ENCODE results near the gene ITGB3BP. TPM values are rescaled to one million over a fixed set of nuclear protein-coding genes. Genes with fewer than 3 reads are reported as not detected.
A peak's percentile ranks its signal among the peaks of the same experiment; 100 is the strongest.
"Not testable (repeated sequence)": the region's sequence is repeated elsewhere in the genome, so short reads cannot be mapped to it uniquely, and the experiment has no call there.

The ITGB3BP gene
- 29.1 and 31.0 TPM in 2 replicates for total RNA-seq (2014; rRNA removed; shearing (Covaris generic))
- 40.3 and 43.1 TPM in 2 replicates for polyA plus RNA-seq (2015; cell fraction: cytosol; rRNA removed)
- polyA plus RNA-seq (2015; cell fraction: nucleus; rRNA removed): 49.7 and 53.6 TPM in 2 replicates

- peak; percentile 96 for DNase-seq (ENCODE audit: low read depth)
Observed at GRCh38 chr1:63522891-63523728, at the start of gene ITGB3BP, which contains the start of gene EFCAB7. Gene ITGB3BP (minus strand): TSS chr1:63523225. CDS start chr1:63523133, 92 bp downstream. Gene EFCAB7 (plus strand): TSS chr1:63523525. CDS start chr1:63525573, 2,048 bp downstream.

GRCh38 chr1:63572686-63573085, 49.7 kb upstream of the ITGB3BP start:
- not testable (repeated sequence) for DNase-seq (ENCODE audit: low read depth)

- DNase-seq (ENCODE audit: low read depth): no peak
Observed at GRCh38 chr1:63569640-63570316, 46.8 kb upstream of the ITGB3BP start.

- no peak for DNase-seq (ENCODE audit: low read depth)
Observed at GRCh38 chr1:63569068-63569467, 46.0 kb upstream of the ITGB3BP start.

GRCh38 chr1:63563745-63564144, 40.7 kb upstream of the ITGB3BP start:
- no peak for DNase-seq (ENCODE audit: low read depth)

GRCh38 chr1:63559357-63559756, 36.3 kb upstream of the ITGB3BP start:
- no peak for DNase-seq (ENCODE audit: low read depth)

- peak; percentile 22 for DNase-seq (ENCODE audit: low read depth)
Observed at GRCh38 chr1:63557365-63557987, 34.5 kb upstream of the ITGB3BP start.

GRCh38 chr1:63555480-63555879, 32.5 kb upstream of the ITGB3BP start:
- DNase-seq (ENCODE audit: low read depth): no peak

GRCh38 chr1:63548877-63549276, 25.9 kb upstream of the ITGB3BP start:
- no peak for DNase-seq (ENCODE audit: low read depth)

- DNase-seq (ENCODE audit: low read depth): no peak
Observed at GRCh38 chr1:63548303-63548702, 25.3 kb upstream of the ITGB3BP start.

- peak; percentile 6 for DNase-seq (ENCODE audit: low read depth)
Observed at GRCh38 chr1:63547621-63548294, 24.7 kb upstream of the ITGB3BP start.

GRCh38 chr1:63545780-63546179, 22.8 kb upstream of the ITGB3BP start:
- DNase-seq (ENCODE audit: low read depth): peak; percentile 32

- no peak for DNase-seq (ENCODE audit: low read depth)
Observed at GRCh38 chr1:63537940-63538339, 14.9 kb upstream of the ITGB3BP start.

GRCh38 chr1:63537006-63537405, 14.0 kb upstream of the ITGB3BP start:
- DNase-seq (ENCODE audit: low read depth): no peak

GRCh38 chr1:63534406-63534805, 11.4 kb upstream of the ITGB3BP start:
- DNase-seq (ENCODE audit: low read depth): no peak

GRCh38 chr1:63533931-63534330, 10.9 kb upstream of the ITGB3BP start:
- no peak for DNase-seq (ENCODE audit: low read depth)

- no peak for DNase-seq (ENCODE audit: low read depth)
Observed at GRCh38 chr1:63532727-63533126, 9.7 kb upstream of the ITGB3BP start.

- DNase-seq (ENCODE audit: low read depth): no peak
Observed at GRCh38 chr1:63524201-63524600, 1.2 kb upstream of the ITGB3BP start.

- no peak for DNase-seq (ENCODE audit: low read depth)
Observed at GRCh38 chr1:63523738-63524137, 713 bp upstream of the ITGB3BP start.

GRCh38 chr1:63516629-63517028, 6.4 kb downstream of the ITGB3BP start:
- no peak for DNase-seq (ENCODE audit: low read depth)

- no peak for DNase-seq (ENCODE audit: low read depth)
Observed at GRCh38 chr1:63512584-63512983, 10.4 kb downstream of the ITGB3BP start.
